ENCODE data around the gene EIF2B2. TPM values are rescaled to one million over a fixed set of nuclear protein-coding genes. Genes with fewer than 3 reads are reported as not detected.
A peak's percentile ranks its signal among the peaks of the same experiment; 100 is the strongest.

EIF2B2 gene
- 124 and 154 TPM in 2 replicates for total RNA-seq (2014; rRNA removed; shearing (Covaris generic))
- polyA plus RNA-seq (2015; cell fraction: cytosol; rRNA removed), result 120 and 127 TPM in 2 replicates
- polyA plus RNA-seq (2015; cell fraction: nucleus; rRNA removed), result 133 and 137 TPM in 2 replicates

DNA sequence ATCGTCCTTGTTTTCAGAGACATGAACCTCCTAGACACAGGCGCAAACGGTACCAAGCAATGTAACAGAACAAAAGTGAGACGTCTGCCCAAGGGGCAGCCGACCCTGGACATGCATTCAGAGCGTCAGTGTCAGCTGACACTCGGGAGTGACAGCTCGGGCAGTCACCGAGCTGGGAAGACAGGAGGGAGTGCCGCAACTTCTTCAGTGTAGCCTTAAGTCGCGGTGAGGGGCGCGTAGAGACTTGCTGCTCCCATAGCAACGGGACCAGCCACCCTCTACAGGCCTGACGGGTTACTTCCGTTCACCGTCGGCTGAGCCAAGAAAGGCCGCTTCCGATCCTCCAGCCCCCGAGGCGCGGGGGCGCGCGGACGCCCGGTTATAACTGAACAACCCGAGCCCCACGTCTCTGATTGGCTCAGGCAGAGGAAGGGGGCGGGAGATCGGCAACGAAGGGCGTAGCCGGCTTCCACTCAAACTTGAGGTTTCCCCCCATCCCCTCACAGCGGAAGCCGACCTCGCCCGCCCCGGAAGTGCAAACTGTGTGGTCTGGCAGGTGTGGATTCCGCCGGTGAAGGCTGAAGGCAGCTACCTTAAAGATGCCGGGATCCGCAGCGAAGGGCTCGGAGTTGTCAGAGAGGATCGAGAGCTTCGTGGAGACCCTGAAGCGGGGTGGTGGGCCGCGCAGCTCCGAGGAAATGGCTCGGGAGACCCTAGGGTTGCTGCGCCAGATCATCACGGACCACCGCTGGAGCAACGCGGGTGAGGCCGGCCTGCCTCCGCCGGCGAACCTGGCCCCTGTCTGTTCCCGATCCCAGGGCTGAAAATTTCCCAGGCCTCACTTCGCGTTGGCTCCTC lies at the start of gene EIF2B2:
Gene EIF2B2, plus strand, starts transcription at position 530 of the 858 bp plus-strand sequence. Its CDS starts 70 bp downstream, at position 600.
- DNase-seq (ENCODE audit: low read depth), result peak; percentile 99

DNA sequence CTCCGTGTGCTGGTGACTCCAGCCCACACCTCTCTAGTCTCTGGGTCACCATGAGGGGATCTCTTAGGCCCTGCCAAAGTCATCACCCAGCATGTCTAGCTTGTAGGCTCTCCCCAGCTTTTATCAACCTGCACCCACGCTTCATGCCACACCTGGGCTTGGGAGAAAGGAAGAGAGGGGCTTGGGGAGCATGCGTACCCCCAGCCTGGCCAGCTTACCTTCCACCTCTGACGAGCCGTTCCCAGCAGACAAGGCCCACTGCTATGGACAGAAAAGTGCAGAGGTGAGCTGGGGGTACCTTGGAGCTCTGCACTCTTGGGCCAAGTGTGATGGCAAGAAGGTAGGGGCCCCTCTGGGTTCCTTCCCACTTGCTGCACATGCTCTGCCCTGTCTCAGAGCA lies 49.0 kb upstream of the EIF2B2 start:
- DNase-seq (ENCODE audit: low read depth), result no peak

DNA sequence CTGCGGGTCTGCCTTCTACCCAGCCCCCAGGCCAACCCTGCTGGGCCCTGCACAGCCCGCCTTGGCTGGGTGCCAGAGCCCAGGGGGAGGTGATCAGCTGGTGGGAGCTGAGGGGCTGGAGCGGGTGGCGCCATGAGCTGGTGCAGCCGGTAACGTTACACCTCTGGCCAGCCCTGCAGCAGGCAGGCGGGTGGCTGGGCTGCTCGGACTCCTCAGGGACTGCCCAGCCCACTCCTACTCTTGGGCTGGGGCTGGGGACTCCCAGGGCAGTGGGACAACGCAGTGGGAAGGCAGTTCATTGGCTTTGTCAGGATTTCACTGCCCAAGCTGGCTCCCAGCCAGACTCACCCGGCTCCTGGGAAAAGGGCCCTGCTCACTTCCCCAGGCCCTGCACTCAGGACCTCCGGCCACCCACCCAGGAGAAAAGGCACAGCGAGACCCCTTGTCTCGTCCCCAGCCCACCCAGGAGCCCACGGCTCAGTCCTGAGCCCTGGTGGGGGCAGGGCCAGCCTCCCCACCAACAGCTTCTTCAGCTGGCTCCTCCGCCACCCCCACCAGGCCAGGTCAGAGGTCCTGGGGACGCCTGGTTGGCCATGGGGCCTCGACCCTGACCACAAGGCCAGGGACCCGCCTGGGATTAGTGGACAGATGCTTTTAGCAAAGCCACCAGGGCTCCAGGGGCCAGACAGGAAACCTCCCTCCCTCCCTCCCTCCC lies 48.3 kb upstream of the EIF2B2 start:
- peak; percentile 59 for DNase-seq (ENCODE audit: low read depth)

DNA sequence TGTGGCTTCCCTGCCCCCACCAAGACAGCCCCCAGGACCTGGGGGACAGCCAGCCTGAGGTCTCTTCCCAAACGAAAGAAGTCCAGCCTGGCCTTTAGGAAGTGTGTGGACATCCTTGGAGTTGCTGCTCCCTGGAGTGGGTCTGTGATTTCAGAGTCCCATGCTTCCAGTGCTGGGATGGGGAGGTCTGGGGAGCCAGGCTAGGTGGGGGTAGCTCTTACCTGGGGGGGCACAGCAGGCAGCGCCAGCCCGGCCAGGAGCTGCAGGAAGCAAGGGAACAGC lies 47.8 kb upstream of the EIF2B2 start:
- no peak for DNase-seq (ENCODE audit: low read depth)

DNA sequence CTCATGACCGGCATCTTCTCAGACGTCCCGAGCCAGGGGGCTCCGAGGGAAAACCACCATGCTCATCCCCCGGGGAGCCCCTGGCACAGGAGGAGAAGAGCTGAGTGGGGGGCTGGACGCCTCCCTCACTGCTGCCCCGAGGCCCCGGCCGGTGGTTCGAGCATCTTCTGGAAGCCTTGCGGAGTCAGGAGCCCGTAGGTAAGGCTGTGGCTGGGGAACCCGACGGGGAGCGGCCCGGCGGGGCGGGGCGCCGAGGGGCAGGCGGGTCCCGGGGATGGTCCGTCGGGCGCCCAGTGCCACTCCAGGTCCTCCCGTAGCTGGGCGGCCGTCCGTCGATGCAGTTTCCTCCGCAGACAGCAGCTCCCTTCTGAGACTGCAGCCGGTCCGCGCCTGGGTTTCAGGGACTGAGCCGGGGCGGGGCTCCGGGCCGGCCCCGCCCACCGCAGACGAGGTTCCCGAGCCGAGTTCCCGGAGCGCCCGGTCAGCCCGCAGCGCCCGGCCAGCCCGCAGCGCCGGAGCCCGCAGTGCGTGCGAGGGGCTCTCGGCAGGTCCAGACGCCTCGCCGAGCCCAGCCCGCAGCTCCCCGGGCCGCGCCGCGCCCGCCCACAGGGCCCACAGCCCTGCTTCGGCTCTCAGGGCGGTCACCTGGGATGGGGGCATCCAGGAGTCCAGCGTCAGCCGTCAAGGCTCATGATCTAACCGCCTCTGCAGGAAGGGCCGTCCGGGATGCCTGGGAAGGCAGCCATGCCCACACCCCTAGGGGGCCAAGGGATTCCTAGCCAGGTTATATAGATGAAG lies 47.3 kb upstream of the EIF2B2 start, which contains the start of gene PGF:
Gene PGF, minus strand, starts transcription at position 369 of the 798 bp plus-strand sequence. Its CDS starts 355 bp downstream, at position 14.
- DNase-seq (ENCODE audit: low read depth), result peak; percentile 75

DNA sequence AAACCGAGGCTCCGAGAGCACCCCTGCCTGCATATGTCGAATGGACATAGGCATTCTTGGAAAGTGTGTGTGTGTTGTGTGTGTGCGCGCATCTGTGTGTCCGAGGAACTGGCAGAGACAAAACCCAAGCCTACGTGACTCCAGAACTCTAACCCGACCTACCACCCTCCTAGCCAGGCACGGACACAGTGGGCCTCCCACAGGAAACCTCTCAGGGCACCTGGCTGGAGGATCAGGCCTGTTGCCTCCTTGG lies 46.8 kb upstream of the EIF2B2 start:
- no peak for DNase-seq (ENCODE audit: low read depth)

DNA sequence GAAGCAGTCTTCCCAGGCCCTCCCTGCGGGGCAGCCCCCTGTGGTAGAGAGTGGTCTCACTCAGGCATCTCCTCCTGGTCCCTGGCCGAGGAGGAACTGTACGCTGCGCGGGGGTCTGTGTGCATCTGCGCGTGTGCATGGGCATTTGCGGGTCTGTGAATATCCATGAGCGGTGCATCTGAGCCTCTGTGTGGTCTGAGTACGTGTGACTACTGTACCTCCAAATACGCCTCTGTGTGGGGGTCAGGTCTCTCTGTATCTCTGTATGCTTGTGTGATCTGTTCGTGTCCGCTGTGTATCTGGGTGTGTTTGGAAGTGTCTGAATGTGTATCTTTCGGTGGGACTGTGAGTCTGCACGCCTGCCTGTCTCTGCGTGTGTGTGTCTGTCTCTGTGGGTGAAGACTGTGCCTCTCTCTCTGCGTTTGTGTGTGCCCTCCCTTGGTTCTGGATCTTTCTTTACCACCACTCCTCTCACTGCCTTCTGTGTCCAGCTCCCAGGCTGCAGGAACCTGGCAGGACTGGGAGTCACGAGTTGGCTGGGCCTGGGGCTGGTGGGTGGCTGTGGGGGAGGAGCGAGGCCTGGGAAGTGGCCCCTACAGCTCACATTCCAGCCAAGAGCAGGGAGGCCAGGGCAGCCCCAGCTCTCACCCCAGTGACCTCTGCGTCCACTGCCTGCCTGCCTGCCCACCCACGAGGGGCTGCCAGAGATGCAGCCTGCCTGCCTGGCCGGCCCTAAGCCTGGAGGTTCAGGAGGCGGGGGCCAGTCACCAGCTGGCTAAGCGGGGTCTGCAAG lies 46.2 kb upstream of the EIF2B2 start:
- DNase-seq (ENCODE audit: low read depth), result no peak

DNA sequence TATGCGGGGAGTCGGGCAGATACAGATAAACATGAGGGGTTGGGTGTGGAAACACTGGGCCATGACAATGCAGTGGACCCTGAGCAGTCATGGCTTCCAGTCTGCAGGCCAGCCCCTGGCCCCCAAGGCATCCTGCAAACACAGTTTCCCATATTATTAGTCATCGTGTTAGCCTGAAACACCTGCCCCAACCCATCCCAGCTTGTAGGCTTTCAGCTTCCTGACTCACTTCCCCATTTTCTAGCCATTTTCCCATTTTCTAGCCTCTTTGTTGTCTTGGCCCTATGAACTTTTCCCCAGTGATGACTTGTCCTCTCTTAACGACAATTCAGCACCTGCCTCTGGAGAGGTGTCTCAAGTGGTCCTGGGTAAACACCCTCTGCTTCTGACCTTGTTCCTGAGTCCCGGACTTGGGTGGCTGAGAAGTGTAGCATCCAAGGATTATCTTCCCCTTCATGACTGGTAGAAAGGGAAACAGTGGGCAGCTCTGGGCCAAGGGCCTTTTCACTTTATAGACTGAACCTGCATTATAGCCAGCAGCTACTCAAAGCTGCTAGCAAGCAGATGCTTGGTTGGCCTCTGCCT lies 43.0 kb upstream of the EIF2B2 start:
- peak; percentile 75 for DNase-seq (ENCODE audit: low read depth)

DNA sequence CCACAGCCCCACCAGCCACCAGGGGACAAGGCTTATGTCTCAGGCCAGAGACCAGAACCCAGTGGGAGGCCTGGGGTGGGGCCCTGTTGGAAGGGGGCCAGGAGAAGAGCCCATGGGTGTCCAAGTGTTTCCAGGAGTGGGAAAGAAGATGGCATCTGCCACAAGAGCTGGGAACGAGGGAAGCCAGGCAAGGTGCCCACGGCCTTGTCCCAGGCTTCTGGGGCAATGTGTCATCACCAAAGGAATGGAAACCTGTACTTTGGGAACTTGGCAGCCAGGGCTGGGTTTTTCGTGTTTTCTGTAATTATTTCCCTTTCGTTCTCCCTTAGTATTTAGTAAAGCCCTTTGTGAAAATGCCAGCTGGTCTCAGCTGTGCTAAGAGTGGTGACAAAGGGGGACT lies 42.0 kb upstream of the EIF2B2 start:
- no peak for DNase-seq (ENCODE audit: low read depth)

DNA sequence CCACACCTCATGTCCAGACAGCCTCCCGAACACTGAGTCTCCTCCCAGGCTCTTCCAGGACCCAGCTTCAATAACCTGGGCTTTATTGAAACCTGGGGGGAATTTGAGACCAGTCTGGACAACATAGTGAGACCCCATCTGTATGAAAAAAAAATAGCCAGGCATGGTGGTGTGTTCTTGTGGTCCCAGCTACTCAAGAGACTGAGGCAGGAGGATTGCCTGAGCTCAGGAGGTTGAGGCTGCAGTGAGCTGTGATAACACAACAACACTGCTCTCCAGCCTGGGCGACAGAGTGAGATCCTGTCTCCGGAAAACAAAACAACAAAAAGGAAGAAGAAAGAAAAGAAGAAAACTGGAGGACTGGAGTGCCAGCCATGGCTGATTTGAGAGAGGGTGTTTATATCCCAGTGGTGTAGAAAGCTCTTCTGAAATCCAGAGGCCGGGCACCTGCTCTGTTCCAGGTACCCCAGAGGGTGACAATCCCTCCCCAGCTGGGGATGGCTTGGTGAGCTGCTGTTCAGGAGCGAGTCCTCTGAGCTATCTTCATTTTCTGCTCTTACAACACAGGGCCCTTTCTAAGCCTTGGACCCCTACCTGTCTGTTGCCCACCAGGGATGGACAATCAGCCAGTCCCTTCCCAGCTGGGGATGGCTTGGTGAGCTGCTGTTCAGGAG lies 41.3 kb upstream of the EIF2B2 start:
- DNase-seq (ENCODE audit: low read depth), result no peak

DNA sequence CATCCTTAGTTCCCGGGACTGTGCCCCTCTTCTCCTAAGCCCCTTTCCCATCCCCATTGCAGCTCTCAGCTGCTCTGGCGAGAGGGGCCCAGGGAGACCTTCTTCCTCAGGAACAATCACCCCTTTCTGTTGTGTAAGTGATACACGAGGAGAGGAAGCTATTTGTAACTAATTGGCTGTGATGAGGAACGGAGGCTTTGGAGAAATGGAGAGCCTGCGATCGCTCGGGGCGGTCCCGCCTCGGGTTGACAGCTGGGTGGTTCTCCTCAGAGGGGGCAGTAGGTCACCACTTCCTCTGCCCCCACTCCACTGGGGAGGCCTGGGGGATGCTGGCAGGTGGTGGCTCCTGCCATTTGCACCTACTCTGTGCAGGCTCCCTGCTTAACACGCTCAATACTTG lies 40.7 kb upstream of the EIF2B2 start:
- no peak for DNase-seq (ENCODE audit: low read depth)

DNA sequence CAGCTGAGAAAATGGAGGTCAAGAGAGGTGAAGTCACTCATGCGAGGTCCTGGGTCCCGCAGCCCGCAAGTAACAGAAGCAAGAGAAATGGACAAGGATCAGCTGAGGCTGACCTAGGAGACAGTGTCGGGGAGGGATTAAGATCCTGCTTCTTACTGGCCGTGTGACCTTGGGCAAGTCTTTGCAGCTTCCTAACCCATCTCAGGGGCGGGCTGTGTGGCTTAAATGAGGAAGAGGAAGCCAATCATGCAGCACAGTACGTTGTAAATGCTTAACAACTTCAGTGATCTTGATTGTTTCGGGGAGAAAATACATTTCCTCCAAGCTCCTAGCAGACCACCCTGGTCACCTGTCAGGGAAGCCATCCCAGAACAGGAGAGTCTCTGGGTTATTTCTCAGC lies 40.2 kb upstream of the EIF2B2 start:
- no peak for DNase-seq (ENCODE audit: low read depth)

DNA sequence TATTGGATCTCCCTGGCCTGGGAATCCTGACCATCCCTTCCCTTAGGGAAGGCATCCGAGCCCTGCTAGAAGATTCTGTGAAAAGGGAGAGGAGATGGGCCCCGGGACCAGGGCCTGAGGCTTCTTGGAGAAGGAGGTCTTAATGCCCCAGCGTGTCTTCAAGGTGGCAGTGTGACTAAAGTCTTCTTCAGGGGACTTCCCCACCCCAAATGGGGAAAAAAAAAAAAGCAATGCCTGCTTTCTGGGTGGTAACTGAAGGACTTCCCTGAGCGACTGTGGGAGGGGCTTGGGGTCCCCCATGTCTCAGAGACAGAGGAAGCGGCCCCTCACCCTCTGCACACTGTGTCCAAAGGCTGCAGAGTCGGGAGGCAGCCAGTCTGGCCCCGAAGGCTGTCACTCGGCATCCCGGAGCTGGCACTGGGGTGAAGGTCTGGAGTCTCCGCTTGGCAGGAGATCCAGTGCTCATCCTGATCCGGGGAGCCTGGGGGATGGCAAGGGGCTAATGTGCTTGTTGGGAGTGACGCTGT lies 39.5 kb upstream of the EIF2B2 start:
- DNase-seq (ENCODE audit: low read depth), result no peak

DNA sequence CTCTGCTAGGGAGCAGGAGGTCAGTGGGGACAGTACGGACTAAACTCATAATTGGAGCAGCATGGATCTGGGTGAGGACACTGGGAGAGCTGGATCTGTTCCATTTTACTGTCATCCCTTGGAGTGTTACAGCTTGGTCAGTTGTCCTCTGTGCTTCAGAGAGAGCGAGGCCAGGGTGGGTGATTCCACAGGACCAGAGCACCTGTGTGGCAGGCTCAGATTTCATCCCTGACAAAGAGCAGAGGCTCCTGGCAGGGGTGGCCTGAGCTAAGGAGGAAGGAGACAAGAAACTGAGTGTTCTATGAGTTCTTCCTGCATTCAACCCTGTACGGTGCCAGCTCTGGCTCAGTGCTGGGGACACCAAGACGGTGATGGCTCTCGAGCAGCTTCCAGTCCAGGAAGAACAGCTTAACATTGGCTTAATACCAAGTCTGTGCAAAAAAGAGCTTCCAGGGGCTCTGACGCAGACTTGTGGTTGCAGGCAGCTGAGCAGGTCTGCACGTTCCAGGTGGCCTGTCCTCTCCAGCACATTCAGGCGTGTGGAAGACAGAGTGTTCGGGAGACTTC lies 38.9 kb upstream of the EIF2B2 start:
- DNase-seq (ENCODE audit: low read depth), result peak; percentile 89

DNA sequence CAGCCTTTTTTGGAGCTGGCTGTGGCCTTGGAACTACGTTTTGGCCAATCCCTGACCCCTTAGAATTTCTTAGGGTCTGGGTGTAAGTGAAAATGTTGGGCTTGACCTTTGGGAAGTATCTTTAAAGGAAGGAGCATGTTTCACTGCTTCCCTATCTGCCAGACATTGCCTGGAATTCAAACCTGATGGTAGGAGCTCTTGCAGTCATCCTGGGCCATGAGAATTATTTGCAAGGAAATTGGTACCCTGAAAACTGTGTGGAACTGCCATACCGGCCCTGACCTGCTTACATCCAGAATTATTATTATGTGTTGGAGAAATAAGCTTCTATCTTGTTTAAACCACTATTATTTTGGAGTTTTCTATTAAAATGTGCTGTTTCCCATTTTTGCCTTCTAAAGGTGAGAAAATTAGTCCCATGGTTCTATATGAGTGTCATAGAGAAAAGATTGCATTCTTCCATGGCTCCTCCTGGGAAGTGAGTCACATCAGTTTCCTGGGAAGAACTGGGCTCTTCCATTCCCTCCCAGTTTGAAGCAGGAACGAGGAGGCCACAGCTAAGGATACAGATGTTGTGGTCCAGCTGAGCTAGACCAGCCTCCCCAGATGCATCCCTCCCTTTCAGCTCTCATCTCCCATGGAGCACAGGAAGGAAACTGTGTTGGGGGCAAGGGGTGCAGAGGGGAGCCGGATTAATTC lies 37.8 kb upstream of the EIF2B2 start:
- DNase-seq (ENCODE audit: low read depth), result peak; percentile 91

DNA sequence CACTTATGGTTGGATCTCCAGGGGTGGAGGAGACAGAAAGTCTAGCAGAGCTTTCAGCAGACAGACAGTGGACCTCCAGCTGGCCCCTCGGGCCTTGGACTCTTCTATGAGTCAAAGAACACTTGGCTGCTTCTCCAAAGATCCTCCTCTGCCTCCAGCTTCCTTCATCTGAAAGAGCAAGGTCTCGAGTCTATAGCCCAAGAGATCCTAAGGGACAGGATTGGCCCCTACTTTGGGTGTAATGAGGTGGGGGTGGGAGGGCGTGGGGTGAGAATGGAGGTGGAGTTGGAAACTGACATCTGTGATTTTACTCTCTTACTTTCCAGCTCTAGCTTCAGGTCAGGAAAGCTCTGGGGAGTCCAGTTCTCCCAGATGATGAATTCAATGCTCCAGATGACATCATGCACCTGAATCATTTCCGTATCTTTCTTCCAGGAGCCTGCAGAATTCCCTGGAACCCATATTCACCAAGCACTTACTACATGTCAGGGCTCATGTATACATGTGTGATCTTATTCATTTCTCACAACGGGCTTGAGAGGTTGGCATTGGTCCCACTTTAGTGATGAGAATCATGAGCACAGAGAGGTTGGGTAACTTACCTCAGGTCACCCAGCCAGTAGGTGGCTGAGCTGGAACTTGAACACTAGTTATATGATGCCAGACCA lies 37.1 kb upstream of the EIF2B2 start:
- DNase-seq (ENCODE audit: low read depth), result peak; percentile 94

DNA sequence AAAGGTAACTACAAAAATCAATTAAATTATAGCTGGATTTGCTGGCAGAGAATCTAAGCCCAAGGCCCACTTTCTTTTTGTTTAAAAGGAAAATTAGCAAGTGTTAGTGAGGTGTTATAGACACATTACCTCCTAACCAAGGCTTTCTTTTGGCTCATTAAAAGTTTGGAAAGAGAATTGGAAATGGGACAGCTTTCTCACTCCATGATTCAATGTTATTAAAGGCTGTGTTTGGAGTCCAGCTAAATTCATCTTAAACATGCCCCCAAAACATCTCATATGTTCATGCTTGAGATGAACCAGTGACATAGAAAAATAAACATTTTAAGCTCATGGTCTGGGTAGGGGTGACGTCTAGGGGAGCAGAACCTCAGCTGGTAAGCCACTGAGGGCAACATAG lies 33.9 kb upstream of the EIF2B2 start:
- DNase-seq (ENCODE audit: low read depth), result no peak

DNA sequence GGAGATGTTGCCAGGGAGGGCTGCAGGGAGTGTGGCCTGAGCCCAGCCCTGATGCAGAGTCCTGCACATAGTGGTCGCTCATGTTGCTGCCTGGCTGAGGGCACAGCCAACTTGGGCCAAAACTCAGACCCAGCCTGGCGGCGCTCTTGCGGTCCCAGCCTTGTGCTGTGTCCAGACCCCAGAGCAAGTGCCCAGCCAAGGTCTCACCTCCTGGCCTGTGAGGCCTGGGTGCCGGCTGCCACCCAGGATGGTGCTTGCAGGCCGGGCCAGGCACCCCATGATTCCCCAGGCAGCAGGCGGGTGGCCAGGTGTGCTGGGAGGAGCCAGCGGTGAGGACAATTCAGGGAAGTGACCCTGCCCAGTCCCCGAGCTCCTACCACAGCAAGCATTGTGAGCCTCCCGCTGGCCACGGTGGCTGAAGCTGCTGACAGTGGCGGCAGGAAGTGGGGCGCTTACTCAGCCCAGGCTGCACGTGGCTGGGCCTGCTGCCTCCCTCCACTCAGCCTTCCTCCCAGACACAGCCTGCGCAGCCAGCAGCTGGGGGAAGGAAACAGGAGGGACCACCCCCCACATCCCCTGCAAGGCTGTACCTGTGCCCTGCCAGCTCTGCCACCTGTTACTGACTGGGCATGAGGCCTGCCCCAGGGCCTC lies 29.6 kb upstream of the EIF2B2 start:
- DNase-seq (ENCODE audit: low read depth), result peak; percentile 85
